CD4-positive, alpha-beta memory T cell (primary cell): Measurements from ENCODE around the gene GAPT. TPM values are rescaled to one million over a fixed set of nuclear protein-coding genes. Genes with fewer than 3 reads are reported as not detected.
"Not testable (repeated sequence)": the region's sequence is repeated elsewhere in the genome, so short reads cannot be mapped to it uniquely, and the experiment has no call there.

Experiments
- CTCF ChIA-PET: fragments of 350-600 bp; sonication (Branson Sonifier 250); formaldehyde crosslinking; loops from one replicate; lab custom pipeline; 2021; ENCODE audit warnings: inconsistent platforms; ENCODE audit not compliant: partially characterized antibody; lab: Charles Lee
- POLR2A ChIA-PET: fragments of 350-600 bp; sonication (Branson Sonifier 250); formaldehyde crosslinking; loops from one replicate; lab custom pipeline; 2021; ENCODE audit not compliant: partially characterized antibody; lab: Charles Lee
- DNase-seq, 5 donors: peaks; one replicate each; pipeline versions ENCODE4 v3.0.0 to v3.0.0-alpha.2; 2020 to 2022; ENCODE audit warnings: mixed read lengths in 1 of 5
- H3K27ac ChIP-seq: one replicate; pipeline ENCODE4 v1.7.0; 2013; ENCODE audit warnings: low read depth, low read length
- H3K27me3 ChIP-seq: 2 replicates; pipeline ENCODE4 v1.7.0; 2013; ENCODE audit warnings: mild to moderate bottlenecking, low read length, moderate library complexity; ENCODE audit not compliant: insufficient read depth
- H3K36me3 ChIP-seq: 2 replicates; pipeline ENCODE4 v1.7.0; 2013; ENCODE audit warnings: mild to moderate bottlenecking, low read length, moderate library complexity; ENCODE audit not compliant: insufficient read depth
- H3K4me1 ChIP-seq: 2 replicates; pipeline ENCODE4 v1.7.0; 2013; ENCODE audit warnings: mild to moderate bottlenecking, low read length, moderate library complexity; ENCODE audit not compliant: insufficient read depth
- H3K4me3 ChIP-seq, 2 donors: one replicate each; pipeline ENCODE4 v1.7.0; 2013; ENCODE audit warnings: low read length in 2 of 2, mild to moderate bottlenecking in 1 of 2
- H3K9me3 ChIP-seq, 2 donors: one replicate each; pipeline ENCODE4 v1.7.0; 2013; ENCODE audit warnings: low read length in 2 of 2, control low read depth in 1 of 2; ENCODE audit not compliant: control insufficient read depth in 1 of 2
- H3K27ac Mint-ChIP-seq, 7 donors: one replicate each; pipeline ENCODE4 v1.8.0; 2020 to 2021; ENCODE audit warnings: mixed read lengths in 7 of 7, mild to moderate bottlenecking in 6 of 7, inconsistent platforms in 3 of 7, moderate library complexity in 3 of 7
- H3K27me3 Mint-ChIP-seq, 2 donors: one replicate each; pipeline ENCODE4 v1.8.0; 2020 to 2021; ENCODE audit warnings: mixed read lengths in 2 of 2
- H3K36me3 Mint-ChIP-seq, 2 donors: one replicate each; pipeline ENCODE4 v1.8.0; 2020 to 2021; ENCODE audit warnings: mixed read lengths in 2 of 2, inconsistent platforms in 1 of 2, mild to moderate bottlenecking in 1 of 2
- H3K4me1 Mint-ChIP-seq, 4 donors: one replicate each; pipeline ENCODE4 v1.8.0; 2020 to 2021; ENCODE audit warnings: mixed read lengths in 4 of 4, mild to moderate bottlenecking in 1 of 4
- H3K4me3 Mint-ChIP-seq, 8 donors: one replicate each; pipeline ENCODE4 v1.8.0; 2020 to 2021; ENCODE audit warnings: mixed read lengths in 8 of 8, mild to moderate bottlenecking in 7 of 8, moderate library complexity in 6 of 8, inconsistent platforms in 3 of 8
- H3K9me3 Mint-ChIP-seq, 8 donors: one replicate each; pipeline ENCODE4 v1.8.0; 2020 to 2021; ENCODE audit warnings: mixed read lengths in 8 of 8, mild to moderate bottlenecking in 5 of 8, inconsistent platforms in 3 of 8, moderate library complexity in 1 of 8
- intact Hi-C: fragments of 100-400 bp; cut with micrococcal nuclease; formaldehyde crosslinking; loops from one replicate; pipeline ENCODE4 v1.15.1; 2023
- polyA plus RNA-seq, 2 donors: library from polyadenylated mRNA; unstranded; fragments of 300-500 nt; fragmentation: Illumina TruSeq; gene quantifications; one replicate each; pipeline ENCODE4 v1.2.3, GENCODE V29; 2021
- total RNA-seq, 2 experiments: library from RNA; stranded (reverse); gene quantifications; one replicate each; pipeline ENCODE4 v1.2.3, GENCODE V29; 2021

The GAPT gene
- total and polyA plus RNA-seq, 4 experiments from 2014 or later: 2.0 TPM; not detected in 3

GRCh38 chr5:58523956-58524355, 32.7 kb downstream of the GAPT start:
- no peaks in the 10 kb centered on the region for H3K27me3 ChIP-seq

GRCh38 chr5:58524571-58524970, 33.3 kb downstream of the GAPT start:
- Mint-ChIP-seq H3K27me3 (peaks cover 0 to 12% of the 10 kb centered on the region in 2 donors), H3K27ac (no peak overlapping the region), H3K4me1 (no peaks in the 10 kb centered on the region), H3K9me3 (peaks cover 0 to 2% (median 0%) of the 10 kb centered on the region in 8 donors), H3K4me3 (no peak overlapping the region), H3K36me3 (no peaks in the 10 kb centered on the region)
- ChIA-PET POLR2A (no interaction called here), CTCF (no interaction called here)
- no peak overlapping the region for H3K27ac ChIP-seq
- intact Hi-C loops: no loop called here
- H3K27me3 ChIP-seq: no peaks in the 10 kb centered on the region
- no peaks in the 10 kb centered on the region for H3K36me3 ChIP-seq
- no peaks in the 10 kb centered on the region for H3K9me3 ChIP-seq
- no peak for DNase-seq
- H3K4me3 ChIP-seq: no peak overlapping the region
- no peaks in the 10 kb centered on the region for H3K4me1 ChIP-seq

More at GRCh38 chr5:58523956-58524355, 32.7 kb downstream of the GAPT start:
- H3K4me1 ChIP-seq: no peaks in the 10 kb centered on the region
- peaks cover 2 to 12% of the 10 kb centered on the region in 2 donors for H3K27me3 Mint-ChIP-seq
- H3K4me3 ChIP-seq: no peak overlapping the region
- DNase-seq: no peak
- no peaks in the 10 kb centered on the region for H3K9me3 ChIP-seq
- no peak overlapping the region for H3K4me3 Mint-ChIP-seq
- POLR2A ChIA-PET: no interaction called here
- no peak overlapping the region for H3K27ac ChIP-seq
- no peaks in the 10 kb centered on the region for H3K36me3 ChIP-seq
- H3K36me3 Mint-ChIP-seq: no peaks in the 10 kb centered on the region
- CTCF ChIA-PET: no interaction called here
- H3K9me3 Mint-ChIP-seq: peaks cover 0 to 5% (median 0%) of the 10 kb centered on the region in 8 donors
- H3K27ac Mint-ChIP-seq: no peak overlapping the region
- intact Hi-C loops: no loop called here
- H3K4me1 Mint-ChIP-seq: no peaks in the 10 kb centered on the region

- peaks cover 0 to 33% (median 20%) of the 10 kb centered on the region in 8 donors for H3K9me3 Mint-ChIP-seq
- Histone ChIP-seq H3K27me3 (no peaks in the 10 kb centered on the region), H3K9me3 (peaks cover 0 to 3% of the 10 kb centered on the region in 2 donors), H3K4me1 (no peaks in the 10 kb centered on the region), H3K4me3 (no peak overlapping the region), H3K27ac (no peak overlapping the region), H3K36me3 (no peaks in the 10 kb centered on the region)
- ChIA-PET POLR2A (no interaction called here), CTCF (no interaction called here)
- no peak overlapping the region for H3K4me3 Mint-ChIP-seq
- no peak for DNase-seq
- H3K4me1 Mint-ChIP-seq: no peaks in the 10 kb centered on the region
- H3K36me3 Mint-ChIP-seq: no peaks in the 10 kb centered on the region
- peak overlapping the region in 1 of 7 donors; percentile 29 for H3K27ac Mint-ChIP-seq
- H3K27me3 Mint-ChIP-seq: no peaks in the 10 kb centered on the region
- intact Hi-C loops: no loop called here
Observed at GRCh38 chr5:58530942-58531490, 39.8 kb downstream of the GAPT start.

- CTCF ChIA-PET, H3K36me3 ChIP-seq, H3K4me3 Mint-ChIP-seq, H3K36me3 Mint-ChIP-seq, H3K27ac Mint-ChIP-seq, intact Hi-C loops, H3K9me3 ChIP-seq, H3K27ac ChIP-seq, H3K4me1 ChIP-seq, H3K4me3 ChIP-seq, DNase-seq, H3K27me3 ChIP-seq, POLR2A ChIA-PET, H3K27me3 Mint-ChIP-seq, H3K4me1 Mint-ChIP-seq: not testable (repeated sequence)
- H3K9me3 Mint-ChIP-seq: peaks cover 0 to 26% (median 20%) of the 10 kb centered on the region in 8 donors
Observed at GRCh38 chr5:58541935-58542334, 50.7 kb downstream of the GAPT start.

- peaks cover 0 to 25% (median 18%) of the 10 kb centered on the region in 8 donors for H3K9me3 Mint-ChIP-seq
- H3K4me1 Mint-ChIP-seq: no peaks in the 10 kb centered on the region
- intact Hi-C loops: no loop called here
- ChIA-PET CTCF (no interaction called here), POLR2A (no interaction called here)
- no peaks in the 10 kb centered on the region for H3K36me3 ChIP-seq
- no peaks in the 10 kb centered on the region for H3K27me3 ChIP-seq
- no peaks in the 10 kb centered on the region for H3K36me3 Mint-ChIP-seq
- H3K4me3 Mint-ChIP-seq: no peak overlapping the region
- H3K4me3 ChIP-seq: no peak overlapping the region
- H3K27ac Mint-ChIP-seq: no peak overlapping the region
- H3K9me3 ChIP-seq: no peaks in the 10 kb centered on the region
- H3K27ac ChIP-seq: no peak overlapping the region
- H3K4me1 ChIP-seq: no peaks in the 10 kb centered on the region
- H3K27me3 Mint-ChIP-seq: no peaks in the 10 kb centered on the region
- no peak for DNase-seq
Observed at GRCh38 chr5:58542709-58543108, 51.5 kb downstream of the GAPT start.

GRCh38 chr5:58543723-58544122, 52.5 kb downstream of the GAPT start:
- H3K27ac ChIP-seq: no peak overlapping the region
- Mint-ChIP-seq H3K4me3 (no peak overlapping the region), H3K4me1 (no peaks in the 10 kb centered on the region), H3K36me3 (no peaks in the 10 kb centered on the region), H3K27ac (no peak overlapping the region), H3K27me3 (peaks cover under 1 to 1% of the 10 kb centered on the region in 2 donors), H3K9me3 (peaks cover 1 to 20% (median 12%) of the 10 kb centered on the region in 8 donors)
- no peaks in the 10 kb centered on the region for H3K27me3 ChIP-seq
- intact Hi-C loops: no loop called here
- H3K4me3 ChIP-seq: no peak overlapping the region
- no peaks in the 10 kb centered on the region for H3K9me3 ChIP-seq
- CTCF ChIA-PET: no interaction called here
- no peak for DNase-seq
- H3K4me1 ChIP-seq: no peaks in the 10 kb centered on the region
- POLR2A ChIA-PET: no interaction called here
- H3K36me3 ChIP-seq: no peaks in the 10 kb centered on the region

GRCh38 chr5:58544195-58544594, 53.0 kb downstream of the GAPT start:
- no peak overlapping the region for H3K27ac Mint-ChIP-seq
- H3K36me3 Mint-ChIP-seq: no peaks in the 10 kb centered on the region
- ChIA-PET CTCF (no interaction called here), POLR2A (no interaction called here)
- Histone ChIP-seq H3K4me1 (no peaks in the 10 kb centered on the region), H3K27ac (no peak overlapping the region), H3K36me3 (no peaks in the 10 kb centered on the region), H3K9me3 (no peaks in the 10 kb centered on the region), H3K4me3 (no peak overlapping the region), H3K27me3 (no peaks in the 10 kb centered on the region)
- H3K4me1 Mint-ChIP-seq: no peaks in the 10 kb centered on the region
- peaks cover 2 to 3% of the 10 kb centered on the region in 2 donors for H3K27me3 Mint-ChIP-seq
- no peak overlapping the region for H3K4me3 Mint-ChIP-seq
- peaks cover 0 to 15% (median 8%) of the 10 kb centered on the region in 8 donors for H3K9me3 Mint-ChIP-seq
- no peak for DNase-seq
- intact Hi-C loops: no loop called here
